GM12873 (cell line): Measurements from ENCODE around the gene TTC39A.

Experiments used
- CTCF ChIP-seq: IDR thresholded peaks from 2 replicates; pipeline ENCODE4 v1.5.1; 2012; ENCODE audit warnings: low read depth, mild to moderate bottlenecking, moderate library complexity, low read length, control low read depth; ENCODE audit not compliant: insufficient read depth; ENCODE audit errors: missing control alignments

The TTC39A gene

DNA sequence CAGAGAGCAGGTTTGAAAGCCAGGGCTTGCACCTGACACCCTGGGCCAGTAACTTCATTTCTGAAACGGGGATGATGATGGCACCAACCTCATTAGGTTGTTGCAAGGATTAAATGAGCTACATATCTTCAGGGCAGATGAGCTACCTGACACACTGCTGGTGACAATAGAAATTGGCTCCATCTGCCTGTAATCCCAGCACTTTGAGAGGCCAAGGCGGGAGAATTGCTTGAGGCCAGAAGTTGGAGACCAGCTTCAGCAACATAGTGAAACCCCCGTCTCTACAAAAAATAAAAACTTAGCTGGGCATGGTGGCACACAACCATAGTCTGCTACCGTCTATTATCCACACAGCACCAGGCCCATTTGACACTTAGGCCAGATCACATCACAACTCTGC lies 6.3 kb upstream of the TTC39A start:
- no peak for TF ChIP-seq CTCF

- no peak for TF ChIP-seq CTCF
These were observed 5.6 kb upstream of the TTC39A start for GRCh38 chr1:51336004-51336403.

DNA sequence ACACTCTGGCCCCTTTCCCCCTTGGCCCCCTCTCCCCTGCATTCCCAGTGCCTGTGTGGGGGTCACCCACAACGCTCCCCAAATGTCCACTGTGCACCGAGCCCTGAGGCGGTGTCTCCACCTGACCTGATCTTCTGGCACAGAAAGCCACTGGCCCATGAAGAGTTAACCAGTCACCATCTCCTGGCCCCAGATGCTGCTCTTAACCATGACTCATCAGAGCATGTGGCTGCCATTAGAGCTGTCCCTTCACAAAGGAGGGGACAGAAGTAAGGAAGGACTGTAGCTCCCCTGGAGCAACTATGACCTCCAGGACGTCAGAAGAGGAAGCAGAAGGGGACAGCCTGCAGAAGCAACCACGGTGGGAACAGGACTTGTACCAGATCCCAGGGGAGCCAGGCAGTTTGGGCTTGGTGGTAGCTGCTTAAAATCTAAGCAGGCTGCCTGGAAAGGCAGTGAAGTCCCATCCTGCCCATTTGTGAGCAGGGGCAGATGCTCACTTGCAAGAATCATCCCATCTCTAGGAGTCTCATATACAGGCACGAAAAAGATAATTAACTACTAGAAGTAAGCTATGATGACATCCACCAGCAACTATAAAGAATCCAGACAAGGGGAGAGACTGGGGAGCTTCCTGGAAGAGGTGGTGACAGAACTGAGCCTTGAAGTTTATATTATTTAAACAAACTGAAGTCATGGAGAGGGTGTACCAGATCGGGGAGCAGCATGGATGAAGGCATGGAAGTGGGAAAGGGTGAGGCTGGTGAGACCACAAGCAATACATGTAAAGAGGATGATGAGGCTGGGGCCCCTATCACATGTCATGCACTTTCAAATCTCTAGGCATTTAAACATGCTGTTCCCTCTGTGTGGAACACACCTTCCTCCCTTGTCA lies 1.1 kb upstream of the TTC39A start:
- TF ChIP-seq CTCF = no peak

DNA sequence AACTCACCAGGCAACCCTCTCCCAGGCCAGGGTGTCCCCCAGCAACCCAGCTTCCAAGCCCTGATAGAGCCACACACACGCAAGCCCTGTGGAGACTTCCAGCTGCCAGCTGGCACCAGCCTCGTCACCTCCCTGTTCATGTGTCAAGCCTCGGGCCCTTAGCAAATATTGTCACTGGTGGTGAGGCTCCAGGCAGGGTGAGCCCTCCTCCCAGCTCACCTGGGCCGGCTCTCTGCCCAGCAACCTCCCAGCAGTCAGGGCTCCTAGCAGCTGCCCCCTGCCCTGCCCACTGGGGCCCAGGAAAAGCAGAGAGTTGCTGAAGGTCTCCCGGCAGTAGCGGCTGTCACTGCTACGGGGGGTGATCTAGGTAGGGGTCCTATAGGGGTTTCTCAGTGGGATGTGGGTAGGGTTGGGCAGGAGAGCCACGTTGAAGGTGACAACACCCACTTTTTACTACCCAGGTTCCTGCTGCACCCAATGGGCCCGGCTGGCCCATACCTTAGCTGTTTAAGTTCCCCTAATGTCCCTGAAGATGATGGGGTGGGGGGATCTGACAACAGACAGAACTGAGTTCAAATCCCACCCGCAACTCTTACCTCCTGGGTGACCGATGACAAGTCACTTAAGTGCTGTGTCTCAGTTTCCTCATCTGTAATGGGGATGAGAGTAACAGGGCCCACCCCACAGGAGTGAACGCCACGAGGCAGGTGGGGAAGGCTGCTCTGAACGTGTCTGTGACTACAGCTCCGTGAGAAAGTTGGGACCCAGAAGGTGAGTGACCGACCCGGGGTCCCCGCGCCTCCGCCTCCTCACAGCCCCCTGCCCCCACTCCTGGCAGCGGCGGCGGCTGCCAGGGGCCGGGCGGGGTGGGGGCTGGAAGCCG lies 678 bp downstream of the TTC39A start:
- no peak for TF ChIP-seq CTCF

GRCh38 chr1:51328926-51329325 lies 1.4 kb downstream of the TTC39A start:
- TF ChIP-seq CTCF = no peak

DNA sequence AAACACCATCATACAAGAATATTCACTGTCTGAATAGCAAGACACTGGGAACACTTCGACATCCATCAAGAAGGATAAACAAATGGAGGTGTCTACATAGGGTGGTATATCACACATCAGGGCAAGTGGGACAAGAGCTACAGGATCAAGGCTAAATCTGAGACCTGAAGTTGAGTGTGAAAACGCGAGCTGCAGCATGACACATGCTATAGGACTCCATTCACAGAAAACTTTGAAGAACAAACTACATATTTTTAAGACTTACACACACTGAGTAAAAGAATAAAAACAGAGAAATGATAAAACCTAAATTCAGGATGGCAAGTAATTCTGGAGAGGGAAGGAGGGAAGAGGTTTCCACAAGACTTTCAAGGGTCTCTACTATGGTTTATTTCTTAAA lies 2.1 kb downstream of the TTC39A start:
- no peak for TF ChIP-seq CTCF

DNA sequence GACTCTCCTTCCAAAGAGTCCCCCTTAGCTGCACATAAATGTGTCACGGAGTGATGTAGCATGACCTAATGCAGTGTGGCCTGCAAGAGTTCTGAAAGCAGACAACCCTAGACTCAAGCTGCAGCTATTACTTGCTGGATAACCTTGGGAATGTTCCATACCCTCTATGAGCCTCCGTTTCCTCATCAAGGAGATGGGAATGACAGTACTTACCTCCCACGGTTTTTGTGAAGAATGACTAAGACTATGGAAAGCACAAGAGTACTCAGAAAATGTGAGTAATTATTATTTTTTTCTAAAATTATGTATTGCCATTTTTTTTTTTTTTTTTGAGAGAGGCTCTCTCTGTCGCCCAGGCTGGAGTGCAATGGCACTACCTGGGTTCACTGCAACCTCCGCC lies 3.0 kb downstream of the TTC39A start:
- TF ChIP-seq CTCF = no peak
